Activated T-cell treated with anti-CD3 and anti-CD28 coated beads, Interleukin-2, amount 50 U/mL, for 24 hours (primary cell): ENCODE data around the gene NARF.
"Not testable (repeated sequence)": the region's sequence is repeated elsewhere in the genome, so short reads cannot be mapped to it uniquely, and the experiment has no call there.

Source experiments
- DNase-seq: peaks from one replicate; pipeline ENCODE4 v3.0.0-alpha.2; 2020
- H3K27ac Mint-ChIP-seq: 2 replicates; pipeline ENCODE4 v1.8.0; 2020; ENCODE audit warnings: mild to moderate bottlenecking, mixed read lengths
- H3K27me3 Mint-ChIP-seq: 2 replicates; pipeline ENCODE4 v1.8.0; 2020; ENCODE audit warnings: mixed read lengths
- H3K36me3 Mint-ChIP-seq: 2 replicates; pipeline ENCODE4 v1.8.0; 2020; ENCODE audit warnings: low read depth, mixed read lengths
- H3K4me1 Mint-ChIP-seq: 2 replicates; pipeline ENCODE4 v1.8.0; 2020; ENCODE audit warnings: low read depth, mixed read lengths
- H3K4me3 Mint-ChIP-seq: 2 replicates; pipeline ENCODE4 v1.8.0; 2020; ENCODE audit warnings: mild to moderate bottlenecking, moderate library complexity, mixed read lengths
- H3K9me3 Mint-ChIP-seq: 2 replicates; pipeline ENCODE4 v1.8.0; 2020; ENCODE audit warnings: mixed read lengths

Gene NARF

GRCh38 chr17:82503728-82504308, 45.3 kb downstream of the NARF start:
- no peaks in the 10 kb centered on the region for H3K36me3 Mint-ChIP-seq
- no peak overlapping the region for H3K4me3 Mint-ChIP-seq
- no peaks in the 10 kb centered on the region for H3K27me3 Mint-ChIP-seq

GRCh38 chr17:82505296-82505695, 46.8 kb downstream of the NARF start:
- Mint-ChIP-seq H3K36me3 (no peaks in the 10 kb centered on the region), H3K27me3 (no peaks in the 10 kb centered on the region), H3K27ac (no peak overlapping the region), H3K4me3 (no peak overlapping the region), H3K9me3 (no peaks in the 10 kb centered on the region), H3K4me1 (peaks cover 8% of the 10 kb centered on the region)
- no peak for DNase-seq

More at GRCh38 chr17:82503728-82504308, 45.3 kb downstream of the NARF start:
- H3K9me3 Mint-ChIP-seq, result no peaks in the 10 kb centered on the region
- H3K27ac Mint-ChIP-seq, result no peak overlapping the region
- DNase-seq, result no peak
- H3K4me1 Mint-ChIP-seq, result peaks cover 11% of the 10 kb centered on the region

- H3K4me3 Mint-ChIP-seq, result peak overlapping the region; percentile 18
- not testable (repeated sequence) for H3K36me3 Mint-ChIP-seq
These were observed 47.9 kb downstream of the NARF start for GRCh38 chr17:82506402-82506801.

GRCh38 chr17:82507631-82508175, 49.2 kb downstream of the NARF start:
- H3K4me3 Mint-ChIP-seq, result no peak overlapping the region
- no peak for DNase-seq
- no peaks in the 10 kb centered on the region for H3K9me3 Mint-ChIP-seq

More at GRCh38 chr17:82506402-82506801, 47.9 kb downstream of the NARF start:
- Mint-ChIP-seq H3K27ac (peak overlapping the region; percentile 59), H3K4me1 (peaks cover 11% of the 10 kb centered on the region)
- H3K9me3 Mint-ChIP-seq, H3K27me3 Mint-ChIP-seq, DNase-seq: not testable (repeated sequence)

GRCh38 chr17:82511642-82512041, 53.1 kb downstream of the NARF start:
- not testable (repeated sequence) for H3K27ac Mint-ChIP-seq, H3K36me3 Mint-ChIP-seq, DNase-seq, H3K27me3 Mint-ChIP-seq, H3K9me3 Mint-ChIP-seq, H3K4me3 Mint-ChIP-seq, H3K4me1 Mint-ChIP-seq

More at GRCh38 chr17:82507631-82508175, 49.2 kb downstream of the NARF start:
- H3K4me1 Mint-ChIP-seq, result peaks cover 13% of the 10 kb centered on the region
- no peaks in the 10 kb centered on the region for H3K27me3 Mint-ChIP-seq
- H3K27ac Mint-ChIP-seq, result no peak overlapping the region
- H3K36me3 Mint-ChIP-seq, result no peaks in the 10 kb centered on the region

GRCh38 chr17:82513864-82514263, 55.3 kb downstream of the NARF start:
- not testable (repeated sequence) for H3K4me1 Mint-ChIP-seq, H3K27me3 Mint-ChIP-seq, H3K27ac Mint-ChIP-seq, DNase-seq, H3K36me3 Mint-ChIP-seq, H3K4me3 Mint-ChIP-seq, H3K9me3 Mint-ChIP-seq

GRCh38 chr17:82517230-82517865, 58.8 kb downstream of the NARF start:
- peaks cover 14% of the 10 kb centered on the region for H3K4me1 Mint-ChIP-seq
- peaks cover 15% of the 10 kb centered on the region for H3K36me3 Mint-ChIP-seq
- no peak overlapping the region for H3K27ac Mint-ChIP-seq
- no peaks in the 10 kb centered on the region for H3K9me3 Mint-ChIP-seq
- H3K27me3 Mint-ChIP-seq, result no peaks in the 10 kb centered on the region
- no peak overlapping the region for H3K4me3 Mint-ChIP-seq
- no peak for DNase-seq

GRCh38 chr17:82518826-82519810, 60.6 kb downstream of the NARF start, which contains the start of gene FOXK2:
FOXK2 (plus strand) TSS chr17:82519732; CDS start chr17:82519889, 157 bp downstream.
- peaks cover 28% of the 10 kb centered on the region for H3K36me3 Mint-ChIP-seq
- peaks cover 27% of the 10 kb centered on the region for H3K4me1 Mint-ChIP-seq
- H3K27ac Mint-ChIP-seq, result peak within 1 kb of the TSS; percentile 91
- no peaks in the 10 kb centered on the region for H3K27me3 Mint-ChIP-seq
- DNase-seq, result peak; percentile 97
- no peaks in the 10 kb centered on the region for H3K9me3 Mint-ChIP-seq
- peak within 1 kb of the TSS; percentile 86 for H3K4me3 Mint-ChIP-seq

- peaks cover 35% of the 10 kb centered on the region for H3K36me3 Mint-ChIP-seq
- H3K27me3 Mint-ChIP-seq, result no peaks in the 10 kb centered on the region
- DNase-seq, result peak; percentile 70
- H3K27ac Mint-ChIP-seq, result peak overlapping the region; percentile 91
- H3K4me3 Mint-ChIP-seq, result peak overlapping the region; percentile 86
- peaks cover 36% of the 10 kb centered on the region for H3K4me1 Mint-ChIP-seq
- H3K9me3 Mint-ChIP-seq, result no peaks in the 10 kb centered on the region
These were observed 61.7 kb downstream of the NARF start for GRCh38 chr17:82519971-82520903.

GRCh38 chr17:82524540-82524939, 66.0 kb downstream of the NARF start:
- Mint-ChIP-seq H3K36me3 (peaks cover 53% of the 10 kb centered on the region), H3K4me3 (no peak overlapping the region), H3K27me3 (no peaks in the 10 kb centered on the region), H3K9me3 (no peaks in the 10 kb centered on the region), H3K27ac (peak overlapping the region; percentile 40), H3K4me1 (peaks cover 67% of the 10 kb centered on the region)
- no peak for DNase-seq

- Mint-ChIP-seq H3K9me3 (no peaks in the 10 kb centered on the region), H3K27ac (peak overlapping the region; percentile 7), H3K36me3 (peaks cover 57% of the 10 kb centered on the region), H3K4me1 (peaks cover 75% of the 10 kb centered on the region), H3K4me3 (no peak overlapping the region), H3K27me3 (no peaks in the 10 kb centered on the region)
- no peak for DNase-seq
These were observed 67.2 kb downstream of the NARF start for GRCh38 chr17:82525712-82526111.

- Mint-ChIP-seq H3K4me1 (peaks cover 68% of the 10 kb centered on the region), H3K9me3 (no peaks in the 10 kb centered on the region), H3K36me3 (peaks cover 48% of the 10 kb centered on the region), H3K4me3 (no peak overlapping the region), H3K27me3 (no peaks in the 10 kb centered on the region), H3K27ac (peak overlapping the region; percentile 41)
- DNase-seq, result no peak
These were observed 69.4 kb downstream of the NARF start for GRCh38 chr17:82527898-82528297.

GRCh38 chr17:82528484-82529265, 70.1 kb downstream of the NARF start:
- no peak for DNase-seq
- peaks cover 66% of the 10 kb centered on the region for H3K4me1 Mint-ChIP-seq
- H3K36me3 Mint-ChIP-seq, result peaks cover 42% of the 10 kb centered on the region
- H3K27ac Mint-ChIP-seq, result peak overlapping the region; percentile 60
- no peak overlapping the region for H3K4me3 Mint-ChIP-seq
- no peaks in the 10 kb centered on the region for H3K27me3 Mint-ChIP-seq
- H3K9me3 Mint-ChIP-seq, result no peaks in the 10 kb centered on the region
